C4-2B (cell line): Measurements from ENCODE around the gene SZT2.

Experiments used
- ZFX ChIP-seq: fragments of 450-650 bp; IDR thresholded peaks from 2 replicates; pipeline ENCODE4 v1.6.1; 2017
- TF ChIP-seq, protein P1 (sequence below): fragments of 450-650 bp; conservative IDR thresholded peaks from 2 replicates; pipeline ENCODE4 v1.5.1; 2017; ENCODE audit warnings: mild to moderate bottlenecking

DNA sequence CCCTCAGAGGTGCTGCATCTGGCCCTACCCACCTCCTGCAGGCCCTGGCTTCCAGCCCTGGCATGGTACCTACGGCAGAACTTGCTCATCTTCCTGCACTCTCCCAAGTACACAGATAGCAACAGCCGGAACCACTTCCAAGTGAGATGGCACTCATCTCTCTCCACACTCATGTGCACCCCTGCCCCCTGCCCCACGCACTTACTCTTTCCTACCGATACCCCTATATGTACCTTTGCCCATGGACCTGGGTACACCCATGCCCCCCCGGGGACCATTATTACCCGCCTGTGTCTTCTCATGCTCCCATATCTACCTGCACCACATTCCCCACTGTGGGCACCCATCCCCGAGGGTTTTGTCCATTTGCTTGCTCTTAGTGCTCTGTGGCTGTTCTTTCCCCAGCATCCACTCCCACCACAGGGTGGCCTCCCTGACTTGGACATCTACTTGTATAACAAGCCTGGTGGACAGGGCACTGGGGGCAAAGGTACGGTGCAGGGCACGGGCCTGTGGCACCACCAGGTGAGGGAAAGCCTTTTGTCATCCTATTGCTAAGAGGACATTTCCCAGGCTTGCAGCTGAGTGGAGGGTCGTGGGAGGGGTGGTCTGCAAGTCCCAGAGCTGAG is 49.4 kb downstream of the SZT2 start:
- TF ChIP-seq, protein P1, sequence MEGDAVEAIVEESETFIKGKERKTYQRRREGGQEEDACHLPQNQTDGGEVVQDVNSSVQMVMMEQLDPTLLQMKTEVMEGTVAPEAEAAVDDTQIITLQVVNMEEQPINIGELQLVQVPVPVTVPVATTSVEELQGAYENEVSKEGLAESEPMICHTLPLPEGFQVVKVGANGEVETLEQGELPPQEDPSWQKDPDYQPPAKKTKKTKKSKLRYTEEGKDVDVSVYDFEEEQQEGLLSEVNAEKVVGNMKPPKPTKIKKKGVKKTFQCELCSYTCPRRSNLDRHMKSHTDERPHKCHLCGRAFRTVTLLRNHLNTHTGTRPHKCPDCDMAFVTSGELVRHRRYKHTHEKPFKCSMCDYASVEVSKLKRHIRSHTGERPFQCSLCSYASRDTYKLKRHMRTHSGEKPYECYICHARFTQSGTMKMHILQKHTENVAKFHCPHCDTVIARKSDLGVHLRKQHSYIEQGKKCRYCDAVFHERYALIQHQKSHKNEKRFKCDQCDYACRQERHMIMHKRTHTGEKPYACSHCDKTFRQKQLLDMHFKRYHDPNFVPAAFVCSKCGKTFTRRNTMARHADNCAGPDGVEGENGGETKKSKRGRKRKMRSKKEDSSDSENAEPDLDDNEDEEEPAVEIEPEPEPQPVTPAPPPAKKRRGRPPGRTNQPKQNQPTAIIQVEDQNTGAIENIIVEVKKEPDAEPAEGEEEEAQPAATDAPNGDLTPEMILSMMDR: no peak
- TF ChIP-seq ZFX: no peak
